GM19455 (cell line): ENCODE measurements around the gene OR4M1.
"Not testable (repeated sequence)": the region's sequence is repeated elsewhere in the genome, so short reads cannot be mapped to it uniquely, and the experiment has no call there.

ENCODE experiments used
- ATAC-seq: cut with Tn5 transposase; IDR thresholded peaks from one replicate; pipeline ENCODE4 v1.9.1; 2021; ENCODE audit not compliant: unreplicated experiment

OR4M1 gene

DNA sequence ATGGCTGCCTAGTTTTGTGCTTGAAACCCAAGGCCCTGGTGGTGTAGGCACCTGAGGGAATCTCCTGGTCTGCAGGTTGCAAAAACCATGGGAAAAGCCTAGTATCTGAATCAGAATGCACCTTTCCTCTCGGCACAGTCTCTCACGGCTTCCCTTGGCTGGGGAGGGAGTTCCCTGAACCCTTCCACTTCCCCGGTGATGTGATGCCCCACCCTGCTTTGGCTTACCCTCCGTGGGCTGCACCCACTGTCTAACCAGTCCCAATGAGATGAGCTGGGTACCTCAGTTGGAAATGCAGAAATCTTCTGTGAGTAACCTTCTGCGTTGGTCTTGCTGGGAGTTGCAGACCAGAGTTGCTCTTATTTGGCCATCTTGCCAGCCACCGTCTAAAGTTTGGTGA, 47.7 kb downstream of the OR4M1 start:
- not testable (repeated sequence) for ATAC-seq

GRCh38 chr14:19823178-19823577, 49.9 kb downstream of the OR4M1 start:
- ATAC-seq, result no peak

DNA sequence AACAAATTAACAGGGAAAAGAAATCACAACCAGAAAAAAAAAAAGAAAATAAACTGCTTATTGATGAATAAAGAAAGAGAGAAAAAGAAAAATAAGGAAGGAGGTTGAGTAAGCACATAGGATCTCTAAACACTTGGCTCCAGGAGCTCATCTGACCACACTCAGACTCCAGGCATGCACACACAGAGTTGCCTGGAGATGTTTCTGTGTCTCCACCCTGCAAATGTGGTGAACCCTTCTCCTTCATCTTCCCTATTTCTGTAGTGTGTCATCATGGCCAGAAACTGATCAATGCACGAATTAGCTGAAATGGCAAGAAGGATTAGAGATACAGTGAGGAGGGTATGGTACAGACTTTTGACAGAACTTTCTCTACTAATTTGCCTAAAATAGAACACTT, 50.5 kb downstream of the OR4M1 start:
- ATAC-seq, result no peak

- not testable (repeated sequence) for ATAC-seq
These were observed 54.4 kb downstream of the OR4M1 start for GRCh38 chr14:19827626-19828244.

- no peak for ATAC-seq
These were observed 55.0 kb downstream of the OR4M1 start for GRCh38 chr14:19828314-19828713.
